ENCODE results near the gene F12.
A peak's percentile ranks its signal among the peaks of the same experiment; 100 is the strongest.

Gene F12

DNA sequence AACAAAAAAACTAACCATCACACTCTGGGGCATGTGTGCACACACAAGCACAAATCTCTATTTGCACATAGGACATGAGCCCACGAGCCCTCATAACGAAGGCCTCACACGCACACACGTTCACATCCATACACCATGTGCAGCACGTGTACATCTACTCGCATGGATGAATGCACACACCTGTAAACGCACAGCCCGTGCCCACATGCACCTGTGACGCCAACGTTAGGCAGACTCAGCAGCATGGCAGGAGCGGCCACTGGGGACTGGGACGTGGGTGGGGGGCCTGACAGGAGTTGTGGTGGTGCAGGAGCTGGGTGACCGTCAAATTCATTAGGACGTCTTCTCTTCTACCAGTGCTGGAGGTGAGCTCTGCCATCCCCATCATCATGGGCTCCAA is 22.0 kb downstream of the F12 start:
- in situ Hi-C loops (cut with HindIII; ENCODE audit: low sequenced_read_pairs): no loop called here
- TF ChIP-seq, protein P1, sequence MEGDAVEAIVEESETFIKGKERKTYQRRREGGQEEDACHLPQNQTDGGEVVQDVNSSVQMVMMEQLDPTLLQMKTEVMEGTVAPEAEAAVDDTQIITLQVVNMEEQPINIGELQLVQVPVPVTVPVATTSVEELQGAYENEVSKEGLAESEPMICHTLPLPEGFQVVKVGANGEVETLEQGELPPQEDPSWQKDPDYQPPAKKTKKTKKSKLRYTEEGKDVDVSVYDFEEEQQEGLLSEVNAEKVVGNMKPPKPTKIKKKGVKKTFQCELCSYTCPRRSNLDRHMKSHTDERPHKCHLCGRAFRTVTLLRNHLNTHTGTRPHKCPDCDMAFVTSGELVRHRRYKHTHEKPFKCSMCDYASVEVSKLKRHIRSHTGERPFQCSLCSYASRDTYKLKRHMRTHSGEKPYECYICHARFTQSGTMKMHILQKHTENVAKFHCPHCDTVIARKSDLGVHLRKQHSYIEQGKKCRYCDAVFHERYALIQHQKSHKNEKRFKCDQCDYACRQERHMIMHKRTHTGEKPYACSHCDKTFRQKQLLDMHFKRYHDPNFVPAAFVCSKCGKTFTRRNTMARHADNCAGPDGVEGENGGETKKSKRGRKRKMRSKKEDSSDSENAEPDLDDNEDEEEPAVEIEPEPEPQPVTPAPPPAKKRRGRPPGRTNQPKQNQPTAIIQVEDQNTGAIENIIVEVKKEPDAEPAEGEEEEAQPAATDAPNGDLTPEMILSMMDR (IDR thresholded peaks at IDR 0.05; ENCODE audit: low read depth, low read length): no peak
- no peak for DNase-seq (ENCODE audit: low read depth, low spot score)
- H3K4me3 ChIP-seq (ENCODE audit: low read depth, low read length): no peak overlapping the region

DNA sequence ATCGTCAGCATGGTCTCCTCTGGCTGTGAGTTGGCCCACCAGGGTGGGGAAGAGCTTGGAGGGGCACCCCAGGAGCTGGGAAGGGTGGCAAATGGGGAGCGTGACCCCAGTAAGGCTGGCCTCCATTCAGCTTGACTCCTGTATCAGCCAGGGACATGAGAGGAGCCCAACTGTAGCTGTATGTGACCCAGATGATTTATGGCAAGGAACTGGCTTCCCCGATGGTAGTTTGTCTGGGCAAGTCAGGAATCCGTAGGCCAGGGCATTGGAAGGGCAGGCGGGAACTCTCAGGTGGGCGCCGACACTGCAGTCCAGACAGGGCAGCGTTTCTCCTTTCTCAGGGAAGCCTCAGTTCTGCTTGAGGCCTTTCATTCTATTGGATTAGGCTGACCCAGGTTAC is 22.8 kb downstream of the F12 start:
- H3K4me3 ChIP-seq (ENCODE audit: low read depth, low read length): no peak overlapping the region
- in situ Hi-C loops (cut with HindIII; ENCODE audit: low sequenced_read_pairs): no loop called here
- TF ChIP-seq, protein P1 (IDR thresholded peaks at IDR 0.05; ENCODE audit: low read depth, low read length): no peak
- DNase-seq (ENCODE audit: low read depth, low spot score): no peak

DNA sequence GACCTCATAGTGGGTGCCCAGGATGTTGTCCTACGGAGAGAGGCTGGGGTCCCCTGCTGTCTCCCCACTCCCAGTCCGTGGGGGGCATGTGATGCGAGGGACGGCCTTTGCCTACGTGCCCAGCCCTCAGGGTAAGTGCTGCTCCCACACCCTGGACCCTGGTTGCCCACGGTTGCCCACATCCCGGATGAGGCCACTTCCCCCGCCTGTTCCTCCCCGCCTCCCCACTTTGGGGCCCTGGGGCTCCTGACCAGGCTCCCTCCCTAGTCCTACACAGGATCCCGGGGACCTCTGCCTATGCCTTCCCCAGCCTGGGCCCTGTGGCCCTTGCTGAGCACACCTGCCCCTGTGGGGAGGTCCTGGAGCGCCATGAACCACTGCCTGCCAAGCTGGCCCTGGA is 23.6 kb downstream of the F12 start:
- TF ChIP-seq, protein P1 (IDR thresholded peaks at IDR 0.05; ENCODE audit: low read depth, low read length): no peak
- no peak for DNase-seq (ENCODE audit: low read depth, low spot score)
- H3K4me3 ChIP-seq (ENCODE audit: low read depth, low read length): no peak overlapping the region
- in situ Hi-C loops (cut with HindIII; ENCODE audit: low sequenced_read_pairs): no loop called here

DNA sequence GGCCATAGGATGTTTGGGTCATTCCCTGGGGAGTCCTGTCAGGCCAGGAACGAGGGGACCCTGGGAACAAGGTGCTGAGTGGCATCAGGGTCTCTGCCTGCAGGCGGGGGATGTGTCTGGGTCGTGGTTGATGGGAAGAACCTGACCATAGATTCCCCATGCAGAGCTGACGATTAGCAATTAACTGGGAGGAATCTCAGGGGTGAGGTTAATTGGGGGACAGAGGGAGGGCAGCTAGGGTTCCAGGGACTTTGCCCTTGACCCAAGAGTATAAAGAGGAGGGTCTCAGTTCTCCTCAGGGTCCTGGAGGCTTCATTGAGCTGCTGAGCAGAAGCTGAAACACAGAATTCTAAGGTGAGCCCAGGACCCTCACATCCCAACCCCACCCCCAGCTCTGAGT is 25.2 kb downstream of the F12 start, which contains the start of gene SLC34A1:
Gene SLC34A1, plus strand, starts transcription at position 301 of the 400 bp plus-strand sequence. CDS start 1,308 bp downstream, outside the sequence.
- no peak for DNase-seq (ENCODE audit: low read depth, low spot score)
- TF ChIP-seq, protein P1 (IDR thresholded peaks at IDR 0.05; ENCODE audit: low read depth, low read length): no peak
- H3K4me3 ChIP-seq (ENCODE audit: low read depth, low read length): no peak within 1 kb of the TSS
- in situ Hi-C loops (cut with HindIII; ENCODE audit: low sequenced_read_pairs): no loop called here

DNA sequence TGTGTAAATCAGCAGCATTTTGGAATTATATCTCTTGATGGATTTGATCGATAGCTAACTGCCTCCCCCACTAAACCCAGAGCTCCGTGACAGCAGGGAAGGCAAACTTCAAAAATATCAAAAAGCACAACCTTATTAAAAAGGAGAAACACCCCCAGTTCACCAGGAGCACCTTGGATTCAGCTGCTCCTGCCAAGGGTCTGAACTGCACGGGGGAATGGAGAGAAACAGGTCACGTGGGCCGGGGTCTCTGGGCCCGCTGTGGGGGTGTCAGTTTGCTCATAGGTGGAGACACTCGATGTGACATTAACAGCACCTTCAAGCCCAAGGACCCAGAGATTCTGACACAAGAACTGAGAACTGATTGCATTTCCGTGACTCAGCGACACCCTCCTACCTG is 26.2 kb downstream of the F12 start:
- TF ChIP-seq, protein P1 (IDR thresholded peaks at IDR 0.05; ENCODE audit: low read depth, low read length): no peak
- in situ Hi-C loops (cut with HindIII; ENCODE audit: low sequenced_read_pairs): no loop called here
- no peak for DNase-seq (ENCODE audit: low read depth, low spot score)
- no peak overlapping the region for H3K4me3 ChIP-seq (ENCODE audit: low read depth, low read length)

DNA sequence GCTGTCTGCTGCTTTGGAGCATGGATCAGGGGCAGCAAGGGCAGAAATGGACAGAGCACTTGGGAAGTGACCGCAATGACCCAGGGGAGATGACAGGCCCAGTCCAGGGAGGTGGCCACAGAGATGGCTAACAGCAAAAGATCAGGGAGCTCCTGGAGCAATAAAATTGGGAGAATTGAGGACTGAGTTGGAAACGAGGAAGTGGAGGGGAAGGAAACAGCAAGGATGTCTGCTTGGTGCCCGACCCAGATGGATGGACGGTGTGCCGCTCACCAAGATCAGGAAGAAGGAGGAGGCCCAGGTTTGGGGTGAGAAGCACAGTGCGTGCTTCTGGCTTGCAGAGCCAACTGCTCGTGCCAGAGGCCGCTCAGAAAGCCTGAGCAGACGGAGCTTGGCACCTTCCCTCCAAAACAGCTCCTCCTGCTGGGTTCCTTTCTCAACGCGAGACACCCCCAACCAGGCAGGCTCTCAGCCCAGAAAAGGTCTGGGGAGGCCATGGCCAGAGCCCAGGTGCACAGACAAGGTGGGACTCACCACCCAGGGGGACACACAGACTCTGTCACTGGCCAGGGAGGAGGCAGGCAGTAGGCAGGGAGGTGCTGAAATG is 26.8 kb downstream of the F12 start:
- H3K4me3 ChIP-seq (ENCODE audit: low read depth, low read length): no peak overlapping the region
- in situ Hi-C loops (cut with HindIII; ENCODE audit: low sequenced_read_pairs): no loop called here
- TF ChIP-seq, protein P1 (IDR thresholded peaks at IDR 0.05; ENCODE audit: low read depth, low read length): peak; percentile 46
- peak; percentile 23 for DNase-seq (ENCODE audit: low read depth, low spot score)

DNA sequence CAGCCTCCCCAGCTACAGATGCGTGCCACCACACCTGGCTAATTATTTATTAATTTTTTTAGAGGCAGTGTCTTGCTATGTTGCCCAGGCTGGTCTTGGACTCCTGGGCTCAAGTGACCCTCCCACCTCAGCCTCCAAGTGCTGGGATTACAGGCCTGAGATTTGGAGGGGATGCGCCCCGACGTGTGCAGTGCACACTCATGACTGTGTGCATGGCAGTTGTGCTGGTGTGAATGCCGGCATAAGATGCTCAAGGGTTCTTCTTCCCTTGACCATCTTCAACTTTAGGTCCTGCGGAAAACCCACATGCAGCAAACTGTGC is 28.6 kb downstream of the F12 start:
- no peak for DNase-seq (ENCODE audit: low read depth, low spot score)
- TF ChIP-seq, protein P1 (IDR thresholded peaks at IDR 0.05; ENCODE audit: low read depth, low read length): no peak
- in situ Hi-C loops (cut with HindIII; ENCODE audit: low sequenced_read_pairs): no loop called here
- no peak overlapping the region for H3K4me3 ChIP-seq (ENCODE audit: low read depth, low read length)
